HCT116 (cell line): ENCODE measurements around the gene HIC1. TPM values are rescaled to one million over a fixed set of nuclear protein-coding genes. Genes with fewer than 3 reads are reported as not detected.

Experiments used
- ATAC-seq: fragments of 200-7000 bp; cut with Tn5 transposase; 2 replicates; pipeline ENCODE4 v1.9.1; 2020; ENCODE audit warnings: mild to moderate bottlenecking, moderate library complexity
- BruUV-seq: library from RNA; stranded (reverse); fragments of 400-500 nt; replicated peaks from 2 replicates; lab custom pipeline; 2021; lab: Mats Ljungman, UMichigan
- CTCF ChIA-PET: fragments of 300-600 bp; sonication (Branson Sonifier 250); formaldehyde crosslinking; loops from one replicate; lab custom pipeline; 2021; ENCODE audit warnings: antibody characterized with exemption; lab: Charles Lee
- POLR2A ChIA-PET: fragments of 300-600, 350-600 bp; sonication (Branson Sonifier 250); formaldehyde crosslinking; loops from one replicate; lab custom pipeline; 2021; ENCODE audit warnings: antibody characterized with exemption; lab: Charles Lee
- RAD21 ChIA-PET, 2 experiments: fragments of 300-600 bp; sonication (Branson Sonifier 250); formaldehyde crosslinking; loops; one replicate each; lab custom pipeline; 2023; ENCODE audit warnings: low total read pairs in 2 of 2; ENCODE audit not compliant: uncharacterized antibody in 2 of 2, unreplicated experiment in 2 of 2, low non-redundant PET in 1 of 2; lab: Charles Lee
- DNase-seq: peaks from one replicate; pipeline ENCODE4 v3.0.0-alpha.2; 2010; ENCODE audit warnings: low read depth, low spot score
- H2AFZ ChIP-seq: fragments of 200-600 bp; shearing (Covaris generic), sonication (generic); 2 replicates; pipeline ENCODE4 v1.6.1; 2017; ENCODE audit warnings: low read depth, mixed run types, mixed read lengths, antibody characterized with exemption, low read length; ENCODE audit not compliant: poor library complexity, severe bottlenecking
- H3K27ac ChIP-seq: 2 replicates; pipeline ENCODE4 v1.5.1; 2012; ENCODE audit warnings: low read depth, low read length
- H3K27me3 ChIP-seq: fragments of 200-600 bp; sonication (generic); 2 replicates; pipeline ENCODE4 v1.6.1; 2016; ENCODE audit warnings: mixed run types, low read length, mixed read lengths; ENCODE audit not compliant: insufficient read depth
- H3K36me3 ChIP-seq, 2 experiments: fragments of 200-500 bp in 1 of 2; fragments of 200-600 bp in 1 of 2; sonication (Bioruptor generic) in 1 of 2; sonication (generic) in 1 of 2; 2 replicates each; pipeline versions ENCODE4 v1.5.1 to v1.6.1; 2014 to 2016; ENCODE audit warnings: low read length in 2 of 2, inconsistent platforms in 1 of 2, mixed read lengths in 1 of 2, mixed run types in 1 of 2; ENCODE audit not compliant: insufficient read depth in 2 of 2, control insufficient read depth in 1 of 2
- H3K4me1 ChIP-seq, 2 experiments: fragments of 200-600 bp in 1 of 2; sonication (generic) in 1 of 2; 2 replicates each; pipeline versions ENCODE4 v1.5.1 to v1.6.1; 2012 to 2017; ENCODE audit warnings: low read length in 2 of 2, inconsistent platforms in 1 of 2, mild to moderate bottlenecking in 1 of 2, mixed read lengths in 1 of 2, mixed run types in 1 of 2, moderate library complexity in 1 of 2; ENCODE audit not compliant: insufficient read depth in 2 of 2, control insufficient read depth in 1 of 2
- H3K4me2 ChIP-seq: fragments of 200-600 bp; sonication (generic); 2 replicates; pipeline ENCODE4 v1.6.1; 2017; ENCODE audit warnings: mixed run types, low read length, mixed read lengths
- H3K4me3 ChIP-seq, 2 experiments: fragments of 200-600 bp in 1 of 2; sonication (generic) in 1 of 2; replicated peaks in 1 of 2; 2 replicates each; pipeline ENCODE4 v1.5.1; 2011 to 2016; ENCODE audit warnings: low read length in 2 of 2, control low read depth in 1 of 2, low read depth in 1 of 2, mild to moderate bottlenecking in 1 of 2, mixed read lengths in 1 of 2, mixed run types in 1 of 2
- H3K79me2 ChIP-seq: fragments of 200-600 bp; sonication (generic); 2 replicates; pipeline ENCODE4 v1.6.1; 2017; ENCODE audit warnings: mild to moderate bottlenecking, mixed run types, low read length, moderate library complexity, mixed read lengths; ENCODE audit not compliant: insufficient read depth
- H3K9ac ChIP-seq: fragments of 200-600 bp; sonication (generic); 2 replicates; pipeline ENCODE4 v1.6.1; 2016; ENCODE audit warnings: low read length, mixed read lengths
- H3K9me2 ChIP-seq: fragments of 200-600 bp; sonication (generic), shearing (Covaris generic); 2 replicates; pipeline ENCODE4 v1.6.1; 2017; ENCODE audit warnings: mixed run types, mild to moderate bottlenecking, moderate library complexity; ENCODE audit not compliant: insufficient read depth
- H3K9me3 ChIP-seq, 2 experiments: fragments of 200-500 bp in 1 of 2; fragments of 200-600 bp in 1 of 2; sonication (Bioruptor generic) in 1 of 2; sonication (generic) in 1 of 2; 2 replicates each; pipeline ENCODE4 v1.6.1; 2014 to 2017; ENCODE audit warnings: low read length in 2 of 2, mixed read lengths in 2 of 2, inconsistent platforms in 1 of 2, low read depth in 1 of 2, mild to moderate bottlenecking in 1 of 2, mixed run types in 1 of 2, moderate library complexity in 1 of 2; ENCODE audit not compliant: control insufficient read depth in 1 of 2, insufficient read depth in 1 of 2
- H4K20me1 ChIP-seq: fragments of 200-600 bp; sonication (generic), shearing (Covaris generic); 2 replicates; pipeline ENCODE4 v1.6.1; 2017; ENCODE audit warnings: mixed run types, mild to moderate bottlenecking, moderate library complexity; ENCODE audit not compliant: insufficient read depth
- ATF3 ChIP-seq: IDR thresholded peaks from 2 replicates; pipeline ENCODE4 v1.6.1; 2012
- CBX3 ChIP-seq: IDR thresholded peaks from 2 replicates; pipeline ENCODE4 v1.6.1; 2012; ENCODE audit warnings: low read depth
- CEBPB ChIP-seq: IDR thresholded peaks from 2 replicates; pipeline ENCODE4 v1.6.1; 2012; ENCODE audit warnings: low read depth
- EGR1 ChIP-seq: IDR thresholded peaks from 2 replicates; pipeline ENCODE4 v1.6.1; 2012; ENCODE audit warnings: low read depth
- ELF1 ChIP-seq: IDR thresholded peaks from 2 replicates; pipeline ENCODE4 v1.6.1; 2012; ENCODE audit warnings: low read depth, borderline replicate concordance
- MAX ChIP-seq: IDR thresholded peaks from 2 replicates; pipeline ENCODE4 v1.6.1; 2012
- SIN3A ChIP-seq: IDR thresholded peaks from 2 replicates; pipeline ENCODE4 v1.6.1; 2012; ENCODE audit warnings: low read depth
- SRF ChIP-seq: IDR thresholded peaks from 2 replicates; pipeline ENCODE4 v1.6.1; 2012; ENCODE audit warnings: low read depth
- ZBTB33 ChIP-seq: IDR thresholded peaks from 2 replicates; pipeline ENCODE4 v1.6.1; 2011; ENCODE audit warnings: mild to moderate bottlenecking, low read length, moderate library complexity; ENCODE audit not compliant: insufficient replicate concordance; ENCODE audit errors: extremely low read depth
- ZNF274 ChIP-seq: fragments of 200-500 bp; sonication (Bioruptor generic); IDR thresholded peaks from 2 replicates; pipeline ENCODE4 v1.6.1; 2014; ENCODE audit warnings: mild to moderate bottlenecking, low read depth, low read length, inconsistent platforms
- intact Hi-C: fragments of 100-400 bp; cut with micrococcal nuclease; formaldehyde crosslinking; loops from 2 replicates; pipeline ENCODE4 v1.10.0; 2022
- total RNA-seq: library from RNA; stranded (reverse); gene quantifications from one replicate; pipeline ENCODE4 v1.2.1, GENCODE V29; 2021; ENCODE audit not compliant: unreplicated experiment

The HIC1 gene
- total RNA-seq, 1 experiment from 2014 or later, result 0.64 TPM

- POLR2A ChIA-PET, result no interaction called here
- peaks cover 20 to 30% of the 10 kb centered on the region in 2 experiments for H3K4me1 ChIP-seq
- ATAC-seq, result peak; percentile 29; the same call in 1 of the 2 replicates
- H2AFZ ChIP-seq, result no peak overlapping the region
- intact Hi-C loops, result no loop called here
- no peaks in the 10 kb centered on the region for H3K79me2 ChIP-seq
- H3K9ac ChIP-seq, result no peak overlapping the region
- no peaks in the 10 kb centered on the region for H3K36me3 ChIP-seq
- TF ChIP-seq CEBPB (no peak), ZNF274 (no peak), SIN3A (no peak), ATF3 (no peak)
- no peaks in the 10 kb centered on the region for H3K9me2 ChIP-seq
- BruUV-seq, result no TSS peak
- peak; percentile 15 for DNase-seq
- no peak overlapping the region for H3K4me3 ChIP-seq
- H3K27ac ChIP-seq, result no peak overlapping the region
- H3K9me3 ChIP-seq, result no peaks in the 10 kb centered on the region
- RAD21 ChIA-PET, result no interaction called here
- H4K20me1 ChIP-seq, result no peaks in the 10 kb centered on the region; the same call in 1 of the 2 replicates
- H3K4me2 ChIP-seq, result peak overlapping the region; percentile 33; the same call in 1 of the 2 replicates
- H3K27me3 ChIP-seq, result no peaks in the 10 kb centered on the region
- CTCF ChIA-PET, result no interaction called here
Measured at GRCh38 chr17:2102931-2103809, 48.3 kb downstream of the HIC1 start.

GRCh38 chr17:2105663-2106062 lies 50.8 kb downstream of the HIC1 start:
- RAD21 ChIA-PET, result no interaction called here
- Histone ChIP-seq H3K9me3 (no peaks in the 10 kb centered on the region), H3K79me2 (no peaks in the 10 kb centered on the region), H3K4me2 (no peak overlapping the region), H3K4me1 (peaks cover 20 to 30% of the 10 kb centered on the region in 2 experiments), H3K4me3 (no peak overlapping the region), H3K9ac (no peak overlapping the region), H3K27me3 (no peaks in the 10 kb centered on the region), H3K36me3 (no peaks in the 10 kb centered on the region), H4K20me1 (no peaks in the 10 kb centered on the region; the same call in 1 of the 2 replicates), H3K9me2 (no peaks in the 10 kb centered on the region), H3K27ac (no peak overlapping the region), H2AFZ (no peak overlapping the region)
- POLR2A ChIA-PET, result no interaction called here
- no TSS peak for BruUV-seq
- DNase-seq (no peak), ATAC-seq (no peak)
- intact Hi-C loops, result no loop called here
- CTCF ChIA-PET, result no interaction called here
- no peak for TF ChIP-seq SRF
- no peak for TF ChIP-seq EGR1
- no peak for TF ChIP-seq CBX3
- no peak for TF ChIP-seq ZBTB33
- no peak for TF ChIP-seq MAX
- no peak for TF ChIP-seq ELF1
